Tibial nerve (tissue), 4 donors: ENCODE measurements around the gene PNPLA5. TPM values are rescaled to one million over a fixed set of nuclear protein-coding genes. Genes with fewer than 3 reads are reported as not detected.

Experiments used
- DNase-seq, 2 donors: peaks; one replicate each; pipeline ENCODE4 v3.0.0-alpha.2; 2019; ENCODE audit warnings: low spot score in 2 of 2
- H3K27ac ChIP-seq, 4 donors: fragments of 200-600 bp; sonication (generic) in 3 of 4; one replicate each; pipeline ENCODE4 v1.5.1; 2017 to 2019; ENCODE audit warnings: mild to moderate bottlenecking in 1 of 4
- H3K27me3 ChIP-seq, 2 donors: fragments of 200-600 bp; sonication (generic) in 1 of 2; one replicate each; pipeline versions ENCODE4 v1.5.1 to v1.6.0; 2017 to 2019
- H3K36me3 ChIP-seq, 3 donors: fragments of 200-600 bp; sonication (generic); one replicate each; pipeline ENCODE4 v1.5.1; 2018 to 2019
- H3K4me1 ChIP-seq, 4 donors: fragments of 200-600 bp; sonication (generic) in 3 of 4; one replicate each; pipeline ENCODE4 v1.5.1; 2017 to 2019
- H3K4me3 ChIP-seq, 4 donors: fragments of 200-600 bp; sonication (generic) in 3 of 4; one replicate each; pipeline ENCODE4 v1.5.1; 2017 to 2019; ENCODE audit warnings: mild to moderate bottlenecking in 1 of 4, moderate library complexity in 1 of 4
- H3K9me3 ChIP-seq, 4 donors: fragments of 200-600 bp; sonication (generic) in 3 of 4; one replicate each; pipeline ENCODE4 v1.5.1; 2017 to 2019
- CTCF ChIP-seq, 5 experiments: fragments of 200-600 bp in 3 of 5; fragments of 450-650 bp in 2 of 5; sonication (generic) in 3 of 5; IDR thresholded peaks; one replicate each; pipeline ENCODE4 v1.5.1; 2016 to 2019; ENCODE audit warnings: antibody characterized with exemption in 5 of 5, mild to moderate bottlenecking in 3 of 5, moderate library complexity in 2 of 5
- EP300 ChIP-seq, 2 donors: sonication (generic); formaldehyde crosslinking; IDR thresholded peaks; one replicate each; pipeline ENCODE4 v1.6.1; 2017; ENCODE audit warnings: antibody characterized with exemption in 2 of 2, mild to moderate bottlenecking in 1 of 2
- POLR2A ChIP-seq, 2 donors: fragments of 450-650 bp; IDR thresholded peaks; one replicate each; pipeline ENCODE4 v1.6.1; 2017; ENCODE audit warnings: antibody characterized with exemption in 2 of 2, mild to moderate bottlenecking in 2 of 2, moderate library complexity in 2 of 2
- WGBS, 2 donors: methylation state at CpG; one replicate each; pipeline ENCODE4 v1.1.5; 2018; 5-methylcytosine and 5-hydroxymethylcytosine counted together
- total RNA-seq, 4 donors: library from RNA; depleted of rRNA; stranded (reverse); fragments of >200 nt; gene quantifications; one replicate each; pipeline ENCODE4 v1.1.0, GENCODE V29; 2016

The PNPLA5 gene
- total RNA-seq, 4 donors from 2014 or later: not detected

GRCh38 chr22:43859621-43860020, 32.2 kb downstream of the PNPLA5 start:
- Histone ChIP-seq H3K27ac (no peak overlapping the region), H3K36me3 (no peaks in the 10 kb centered on the region), H3K27me3 (peaks cover 0 to 65% of the 10 kb centered on the region in 2 donors), H3K4me3 (no peak overlapping the region), H3K9me3 (peaks cover 0 to 28% (median 2%) of the 10 kb centered on the region in 4 donors), H3K4me1 (peaks cover 0 to 8% (median 0%) of the 10 kb centered on the region in 4 donors)
- TF ChIP-seq CTCF (IDR thresholded peaks at IDR 0.05): no peak
- TF ChIP-seq POLR2A (IDR thresholded peaks at IDR 0.05): no peak
- TF ChIP-seq EP300 (IDR thresholded peaks at IDR 0.05): no peak
- no peak for DNase-seq
- WGBS, 2 donors: 81 to 83% methylated on average over 14 of the region's 14 CpGs

GRCh38 chr22:43859176-43859575, 32.6 kb downstream of the PNPLA5 start:
- peaks cover 0 to 8% (median 0%) of the 10 kb centered on the region in 4 donors for H3K4me1 ChIP-seq

GRCh38 chr22:43858156-43858895, 33.5 kb downstream of the PNPLA5 start:
- TF ChIP-seq CTCF (IDR thresholded peaks at IDR 0.05) (no peak), POLR2A (IDR thresholded peaks at IDR 0.05) (no peak), EP300 (IDR thresholded peaks at IDR 0.05) (no peak)
- H3K36me3 ChIP-seq: no peaks in the 10 kb centered on the region
- no peak overlapping the region for H3K4me3 ChIP-seq
- WGBS, 2 donors: 74 to 76% methylated on average over 11 of the region's 11 CpGs
- no peak overlapping the region for H3K27ac ChIP-seq
- H3K9me3 ChIP-seq: peaks cover 0 to 28% (median 2%) of the 10 kb centered on the region in 4 donors
- peaks cover 0 to 8% (median 0%) of the 10 kb centered on the region in 4 donors for H3K4me1 ChIP-seq
- DNase-seq: no peak
- H3K27me3 ChIP-seq: peaks cover 0 to 52% of the 10 kb centered on the region in 2 donors

More at GRCh38 chr22:43859176-43859575, 32.6 kb downstream of the PNPLA5 start:
- H3K27ac ChIP-seq: no peak overlapping the region
- peaks cover 0 to 28% (median 2%) of the 10 kb centered on the region in 4 donors for H3K9me3 ChIP-seq
- H3K4me3 ChIP-seq: no peak overlapping the region
- no peaks in the 10 kb centered on the region for H3K36me3 ChIP-seq
- no peak for TF ChIP-seq CTCF (IDR thresholded peaks at IDR 0.05)
- no peak for TF ChIP-seq POLR2A (IDR thresholded peaks at IDR 0.05)
- TF ChIP-seq EP300 (IDR thresholded peaks at IDR 0.05): no peak
- 88 to 91% methylated on average over 7 of the region's 7 CpGs for WGBS, 2 donors
- no peak for DNase-seq
- H3K27me3 ChIP-seq: peaks cover 0 to 61% of the 10 kb centered on the region in 2 donors

GRCh38 chr22:43857367-43857766, 34.4 kb downstream of the PNPLA5 start:
- no peaks in the 10 kb centered on the region for H3K36me3 ChIP-seq
- no peak overlapping the region for H3K27ac ChIP-seq
- TF ChIP-seq EP300 (IDR thresholded peaks at IDR 0.05): no peak
- no peak for TF ChIP-seq CTCF (IDR thresholded peaks at IDR 0.05)
- TF ChIP-seq POLR2A (IDR thresholded peaks at IDR 0.05): no peak
- H3K4me3 ChIP-seq: no peak overlapping the region
- peaks cover 0 to 8% (median 0%) of the 10 kb centered on the region in 4 donors for H3K4me1 ChIP-seq
- peaks cover 0 to 28% (median 2%) of the 10 kb centered on the region in 4 donors for H3K9me3 ChIP-seq
- DNase-seq: no peak
- peaks cover 0 to 44% of the 10 kb centered on the region in 2 donors for H3K27me3 ChIP-seq

GRCh38 chr22:43855431-43855830, 36.4 kb downstream of the PNPLA5 start:
- no peak for DNase-seq

More at GRCh38 chr22:43855431-43855830, 36.4 kb downstream of the PNPLA5 start:
- H3K27me3 ChIP-seq: peaks cover 0 to 33% of the 10 kb centered on the region in 2 donors
- H3K27ac ChIP-seq: no peak overlapping the region
- no peaks in the 10 kb centered on the region for H3K36me3 ChIP-seq
- no peaks in the 10 kb centered on the region for H3K4me1 ChIP-seq
- no peak for TF ChIP-seq POLR2A (IDR thresholded peaks at IDR 0.05)
- TF ChIP-seq CTCF (IDR thresholded peaks at IDR 0.05): no peak
- no peak overlapping the region for H3K4me3 ChIP-seq
- H3K9me3 ChIP-seq: peaks cover 0 to 28% (median 2%) of the 10 kb centered on the region in 4 donors
- WGBS, 2 donors: 87 to 97% methylated on average over 4 of the region's 4 CpGs
